GM18519 (cell line): ENCODE results near the gene FGD5.

Experiments used
- ATAC-seq: cut with Tn5 transposase; IDR thresholded peaks from one replicate; pipeline ENCODE4 v1.9.1; 2021; ENCODE audit warnings: mild to moderate bottlenecking, moderate library complexity; ENCODE audit not compliant: unreplicated experiment, low FRiP score

FGD5 gene

DNA sequence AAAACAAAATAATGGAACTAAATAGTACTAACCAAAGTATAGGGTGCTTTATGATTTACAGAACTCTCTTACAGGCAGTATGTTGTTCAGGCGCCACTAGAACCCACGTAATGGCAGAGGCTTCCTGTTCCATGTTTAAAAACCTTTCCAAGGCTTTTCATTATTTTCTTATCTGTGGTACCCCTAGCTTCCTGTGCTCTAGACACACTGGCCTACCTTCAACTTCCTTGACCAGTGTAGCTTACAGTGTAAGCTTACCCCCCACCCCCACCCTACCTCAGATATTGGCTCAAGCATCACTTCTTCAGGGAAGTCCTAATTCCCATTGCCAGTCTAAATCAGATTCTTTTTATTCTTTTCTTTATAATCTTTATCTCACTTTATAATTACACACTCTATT, 131.5 kb downstream of the FGD5 start:
- no peak for ATAC-seq

DNA sequence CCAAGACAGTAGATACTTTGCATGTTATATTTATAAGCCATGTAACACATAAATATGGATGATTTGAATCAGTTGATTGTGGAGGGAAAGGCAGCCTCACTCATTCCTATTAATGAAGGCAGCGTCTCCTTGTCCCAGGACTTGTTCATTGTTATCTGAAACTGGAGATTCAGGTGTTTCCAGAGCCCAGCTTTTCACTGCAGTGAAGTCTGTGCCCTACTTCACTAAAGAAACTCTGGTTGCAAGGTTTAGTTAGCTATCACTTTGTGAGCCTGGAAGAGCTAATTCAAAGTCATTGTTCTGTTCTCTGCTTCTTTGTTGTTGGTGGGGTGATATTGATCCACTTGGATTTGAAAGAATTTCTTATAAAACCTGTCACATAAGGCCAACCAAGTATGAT, 138.4 kb downstream of the FGD5 start:
- ATAC-seq = no peak

DNA sequence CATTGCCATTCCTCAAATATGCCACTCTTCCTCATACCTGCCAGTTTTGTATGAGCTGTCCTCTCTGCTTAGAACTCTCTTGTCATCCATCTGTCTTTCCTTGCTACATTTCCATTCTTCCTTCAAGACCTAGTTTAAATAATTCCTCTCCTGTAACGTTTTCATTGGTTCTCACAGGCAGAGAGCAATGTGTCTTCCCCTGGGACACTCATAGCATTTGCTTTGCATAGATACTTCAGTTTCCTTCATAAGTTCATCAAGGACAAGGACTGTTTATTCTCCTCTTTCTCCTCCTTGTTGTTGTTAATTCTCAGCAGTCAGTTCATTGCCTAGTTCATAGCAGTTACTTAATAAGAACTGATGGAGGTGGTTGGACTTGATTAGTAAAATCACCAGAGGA, 139.2 kb downstream of the FGD5 start:
- ATAC-seq = no peak

DNA sequence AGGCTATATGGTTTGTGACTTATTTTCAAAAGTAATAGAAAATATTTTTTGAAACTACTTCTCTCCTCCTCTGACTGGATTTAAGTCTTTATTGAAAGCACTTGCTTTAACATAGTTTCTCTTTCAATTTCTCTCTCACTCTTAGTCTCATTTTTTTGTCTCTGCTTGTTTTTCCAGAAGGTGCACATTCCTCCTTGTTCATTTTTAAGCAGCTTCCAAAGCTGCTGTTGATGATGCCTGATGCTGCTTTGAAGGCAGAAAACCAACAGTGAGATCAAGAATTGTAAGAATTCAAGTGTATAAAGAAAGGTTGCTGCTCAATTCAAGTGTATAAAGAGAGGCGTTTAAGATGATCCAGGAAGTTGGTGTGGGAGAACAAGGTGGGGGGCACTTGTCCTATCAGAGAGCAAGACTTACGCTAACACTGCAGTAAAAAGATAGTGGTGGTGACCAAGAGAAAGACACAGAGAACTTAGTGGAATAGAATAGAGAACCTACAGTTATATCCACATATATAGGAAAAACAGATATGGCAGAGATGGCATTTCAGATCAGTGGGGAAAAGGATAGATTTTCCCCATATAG, 140.7 kb downstream of the FGD5 start:
- no peak for ATAC-seq

DNA sequence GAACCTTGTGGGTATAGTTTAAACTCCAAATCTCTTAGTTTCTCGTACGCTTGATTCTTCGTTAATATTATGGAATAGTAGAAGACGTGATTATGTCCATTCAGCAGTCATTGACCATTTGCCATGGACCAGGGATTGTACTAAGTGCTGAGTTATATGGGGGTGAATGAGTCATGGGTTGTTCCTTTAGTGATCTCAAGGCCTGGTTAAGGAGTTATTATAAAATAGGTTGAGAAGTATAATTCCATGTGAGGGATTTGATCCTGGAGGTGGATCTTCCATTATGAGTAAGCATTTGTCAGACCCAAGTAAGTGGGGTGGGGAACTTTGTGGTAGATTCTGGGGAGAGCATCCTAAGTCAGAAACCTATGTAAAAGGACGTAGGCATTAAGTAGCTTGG, 144.0 kb downstream of the FGD5 start:
- ATAC-seq = no peak

DNA sequence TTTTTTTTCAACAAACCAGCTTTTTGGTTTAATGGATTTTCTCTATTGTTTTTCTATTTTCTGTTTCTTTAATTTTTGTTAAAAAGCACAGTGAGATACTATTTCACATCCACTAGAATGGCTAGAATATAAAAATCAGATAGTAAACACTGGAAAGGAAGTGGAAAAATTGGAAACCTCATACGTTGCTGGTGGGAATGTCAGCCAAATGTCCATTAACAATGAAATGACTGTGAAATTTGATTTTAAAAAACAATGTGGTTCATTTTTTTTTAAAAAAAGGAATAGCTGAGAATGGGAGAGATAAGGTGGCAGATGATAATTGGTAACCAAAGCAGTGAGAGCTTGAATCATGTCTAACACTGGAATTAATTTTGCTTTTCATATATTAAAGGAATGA, 148.5 kb downstream of the FGD5 start:
- no peak for ATAC-seq

DNA sequence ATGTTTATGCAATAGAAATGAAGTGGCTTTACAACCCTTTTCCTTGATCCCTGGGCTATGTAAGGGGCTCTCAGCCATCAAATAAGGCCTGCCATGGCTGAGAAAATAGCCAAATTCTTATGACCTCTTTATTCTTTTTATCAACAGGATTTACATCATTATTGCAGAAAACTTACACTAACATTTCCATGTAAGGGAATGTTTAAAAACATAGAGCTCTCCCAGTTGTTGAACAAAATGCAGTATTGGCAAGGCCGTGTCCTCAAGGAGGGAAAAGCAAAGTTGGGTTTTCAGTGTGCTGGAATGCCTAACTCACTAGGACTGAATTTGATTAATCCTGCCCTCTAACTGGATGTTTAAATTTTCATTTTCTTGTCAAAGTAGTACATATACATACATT, 150.9 kb downstream of the FGD5 start:
- ATAC-seq = no peak

DNA sequence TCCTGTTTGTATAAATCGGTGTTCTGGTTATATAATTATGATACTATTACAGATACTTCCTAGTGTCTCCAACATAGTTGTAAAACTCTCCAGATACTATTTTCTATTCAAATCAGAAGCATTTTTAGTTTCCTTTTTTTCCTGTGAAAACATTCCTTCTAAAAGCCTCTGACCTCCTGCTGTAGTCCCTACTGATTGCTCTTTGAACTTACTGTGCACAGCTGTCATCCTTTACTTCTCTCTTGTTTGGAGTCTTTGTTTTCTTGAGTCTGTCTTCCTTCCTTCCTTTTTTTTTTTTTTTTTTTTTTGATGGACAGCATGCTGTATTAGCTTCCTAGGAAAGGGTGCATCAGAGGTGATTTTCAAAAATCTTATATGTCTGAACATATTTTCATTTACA, 157.6 kb downstream of the FGD5 start:
- ATAC-seq = no peak

DNA sequence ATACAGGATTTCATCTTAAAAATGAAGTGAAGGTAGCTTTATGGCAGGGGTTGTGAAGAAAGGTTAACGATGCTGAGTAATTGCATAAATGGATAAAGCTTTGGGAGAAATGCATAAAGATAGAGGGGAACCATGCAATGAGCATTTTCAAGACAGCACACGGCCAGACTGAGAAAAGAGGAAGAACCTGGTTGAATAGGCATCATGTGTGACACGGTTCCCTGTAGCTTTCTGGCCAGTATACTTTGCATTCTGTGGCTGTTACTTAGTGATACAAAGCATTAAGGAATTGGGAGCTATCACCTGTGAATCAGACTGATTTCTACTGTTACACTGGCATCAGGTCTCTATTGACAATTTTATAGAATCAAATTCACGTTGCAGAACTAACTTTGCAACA, 161.9 kb downstream of the FGD5 start:
- no peak for ATAC-seq
